Panc1 (cell line): Measurements from ENCODE around the gene NDOR1.

Source experiments
- CTCF ChIP-seq: fragments of 450-650 bp; IDR thresholded peaks from 2 replicates; pipeline ENCODE4 v1.5.1; 2017; ENCODE audit warnings: mild to moderate bottlenecking
- POLR2AphosphoS5 ChIP-seq: IDR thresholded peaks from 2 replicates; pipeline ENCODE4 v1.6.1; 2012; ENCODE audit warnings: mild to moderate bottlenecking, low read depth, low read length, moderate library complexity

DNA sequence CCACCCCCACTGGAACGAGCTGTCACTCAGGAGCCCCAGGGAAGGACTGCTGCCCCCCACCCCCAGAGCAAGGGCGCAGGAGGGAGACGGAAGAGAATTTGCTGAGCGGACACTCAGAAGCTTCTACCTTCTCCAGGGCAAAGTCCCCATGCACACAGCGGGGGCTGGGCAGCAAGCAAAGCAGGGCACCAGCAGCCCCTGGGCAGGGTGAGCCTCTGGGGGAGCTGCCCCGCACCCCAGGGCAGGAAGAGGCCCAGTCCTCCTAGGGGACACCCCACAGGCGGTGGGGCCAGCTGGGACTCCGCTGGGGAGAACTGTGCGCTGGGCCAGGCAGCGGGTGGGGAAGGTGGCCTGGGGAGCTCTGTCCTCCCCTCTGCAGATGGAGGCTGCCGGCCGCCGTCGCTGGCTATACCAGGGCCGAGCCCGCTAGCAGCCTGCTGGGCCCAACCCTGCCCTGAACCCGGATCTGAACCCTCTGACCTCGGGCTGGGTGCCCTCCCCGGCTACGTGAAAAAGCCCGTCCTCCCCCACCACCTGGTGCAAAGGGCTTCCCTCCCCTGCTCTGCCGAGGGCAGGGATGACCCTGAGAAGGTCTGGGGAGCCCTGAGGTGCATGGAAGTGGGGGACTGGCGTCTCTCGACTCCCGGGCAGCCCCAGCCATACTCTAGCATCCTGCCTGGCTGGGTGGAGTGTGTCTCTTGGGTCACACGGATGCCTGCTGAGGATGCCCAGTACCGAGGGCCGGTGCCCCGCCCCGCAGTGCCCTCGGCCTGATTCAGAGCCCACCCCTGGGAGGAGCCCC is 24.6 kb downstream of the NDOR1 start:
- TF ChIP-seq POLR2AphosphoS5, result no peak
- TF ChIP-seq CTCF, result no peak
